Amniotic epithelial cell (primary cell): ENCODE results near the gene ZNG1E.
"Not testable (repeated sequence)": the region's sequence is repeated elsewhere in the genome, so short reads cannot be mapped to it uniquely, and the experiment has no call there.

Experiments
- DNase-seq: peaks from one replicate; pipeline ENCODE4 v3.0.0-alpha.2; 2010; ENCODE audit warnings: low read depth

The ZNG1E gene

DNA sequence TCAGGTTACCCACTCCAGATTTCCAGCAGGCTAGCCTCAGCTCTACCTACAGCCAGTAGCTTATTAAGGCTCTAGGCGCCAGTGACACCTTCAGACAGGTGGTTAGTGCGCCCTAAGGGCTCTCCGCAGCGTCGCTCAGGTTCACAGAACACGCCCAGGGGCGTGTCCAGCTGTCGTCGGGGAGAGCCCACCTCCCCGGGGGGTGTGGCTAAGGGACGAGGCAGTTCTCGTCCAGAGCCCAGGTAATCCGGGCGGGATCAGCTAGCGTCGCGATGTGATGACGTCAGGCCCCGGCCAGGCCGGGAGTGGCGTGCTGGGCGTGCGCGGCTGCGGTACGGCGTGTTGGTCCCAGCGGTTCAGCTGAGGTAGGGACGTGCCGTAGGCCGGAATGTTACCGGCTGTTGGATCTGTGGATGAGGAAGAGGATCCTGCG is at the start of gene ZNG1E:
Gene ZNG1E (plus strand): TSS at position 340 of the 433 bp plus-strand sequence. CDS start 49 bp downstream, at position 389.
- peak; percentile 9 for DNase-seq

GRCh38 chr9:65673579-65673978 is 2.1 kb upstream of the ZNG1E start:
- DNase-seq: not testable (repeated sequence)

DNA sequence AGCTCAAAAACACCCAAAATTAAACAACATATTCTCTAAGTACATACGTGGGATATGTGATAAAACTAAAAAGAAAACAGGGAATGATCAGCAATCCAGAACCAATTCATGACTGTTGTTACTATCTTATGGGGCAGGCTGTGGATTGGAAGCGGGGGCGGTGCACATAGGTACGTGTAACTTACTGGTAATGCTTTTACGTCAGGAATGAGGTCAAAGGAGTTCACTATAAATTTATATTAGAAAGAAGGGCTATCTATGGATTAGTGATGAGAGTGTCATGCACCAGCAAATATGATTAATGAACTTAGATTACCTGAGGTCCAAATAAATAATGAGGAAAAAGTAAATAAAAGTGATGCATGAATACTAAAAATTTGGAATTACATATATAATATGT is 710 bp upstream of the ZNG1E start:
- not testable (repeated sequence) for DNase-seq

DNA sequence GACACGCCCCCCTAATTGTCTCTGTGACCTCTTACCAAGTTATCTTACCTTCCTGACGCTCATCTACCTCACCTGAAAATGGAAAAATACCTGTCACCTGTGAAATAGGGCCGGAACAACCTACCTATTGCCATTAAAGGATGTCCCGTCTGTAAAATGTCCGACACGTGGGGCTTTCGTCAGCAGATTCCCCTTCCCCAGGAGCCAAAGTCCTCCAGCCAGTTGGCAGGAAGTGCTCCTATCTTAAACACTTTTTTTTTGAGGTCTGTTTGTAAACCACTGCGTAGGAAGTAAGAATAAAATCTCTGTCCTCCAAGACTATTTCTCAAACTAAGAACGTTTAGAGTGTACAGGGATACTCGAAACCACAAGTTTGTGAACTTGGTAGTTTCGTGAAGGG is 661 bp downstream of the ZNG1E start:
- not testable (repeated sequence) for DNase-seq

DNA sequence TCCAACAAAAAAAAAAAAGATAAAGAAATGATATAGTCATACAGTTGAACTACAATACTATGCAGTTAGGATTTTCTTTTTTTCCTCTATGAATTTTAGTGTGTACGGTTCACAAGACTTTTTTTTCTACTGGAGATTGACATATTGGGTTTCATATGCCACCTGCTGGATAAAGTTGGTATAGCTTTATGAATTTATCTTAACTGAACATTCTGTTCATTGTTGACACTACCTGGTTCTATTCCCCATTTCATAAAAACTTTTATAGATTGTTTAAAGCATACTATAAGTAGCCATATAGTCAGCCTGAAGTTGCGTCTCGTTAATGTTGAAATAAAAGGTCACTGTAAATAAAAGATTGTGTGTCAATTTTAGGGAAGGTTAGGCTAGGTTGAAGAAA is 2.8 kb downstream of the ZNG1E start:
- DNase-seq: not testable (repeated sequence)

DNA sequence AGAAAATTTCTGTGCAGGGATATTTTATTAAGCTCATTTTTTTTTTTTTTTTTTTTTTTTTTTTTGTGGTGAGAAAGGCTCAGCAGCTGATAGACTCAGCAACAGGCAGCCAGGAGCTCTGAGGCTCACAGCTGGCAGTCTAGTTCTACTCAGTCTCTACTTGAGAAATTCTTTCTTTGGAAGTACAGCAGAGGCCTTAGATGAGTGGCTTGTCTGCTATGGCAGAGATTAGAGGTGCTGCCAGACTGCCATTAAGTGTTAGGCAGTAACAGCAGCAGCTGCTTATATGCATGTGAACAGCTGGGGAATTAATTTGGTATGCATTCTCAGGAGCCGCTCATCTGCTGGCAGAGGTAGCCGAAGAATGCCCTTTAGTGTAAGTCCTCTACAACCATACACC is 27.8 kb downstream of the ZNG1E start:
- DNase-seq: peak; percentile 16

- not testable (repeated sequence) for DNase-seq
These were observed 38.7 kb downstream of the ZNG1E start for GRCh38 chr9:65714445-65714844.

DNA sequence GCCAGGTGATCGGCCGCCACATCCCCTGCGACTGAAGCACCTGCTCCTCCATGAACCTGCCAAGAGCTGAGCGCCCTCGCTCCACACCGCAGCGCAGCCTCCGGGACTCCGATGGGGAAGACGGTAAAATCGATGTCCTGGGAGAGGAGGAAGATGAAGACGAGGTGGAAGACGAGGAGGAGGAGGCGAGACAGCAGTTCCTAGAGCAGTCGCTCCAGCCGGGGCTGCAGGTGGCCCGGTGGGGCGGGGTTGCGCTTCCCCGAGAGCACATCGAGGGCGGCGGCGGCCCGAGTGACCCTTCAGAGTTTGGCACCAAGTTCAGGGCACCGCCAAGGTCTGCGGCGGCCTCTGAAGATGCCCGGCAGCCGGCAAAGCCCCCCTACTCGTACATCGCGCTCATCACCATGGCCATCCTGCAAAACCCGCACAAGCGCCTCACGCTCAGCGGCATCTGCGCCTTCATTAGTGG is 61.4 kb downstream of the ZNG1E start, which contains the start of gene FOXD4L4:
Gene FOXD4L4 (plus strand): TSS at position 51 of the 469 bp plus-strand sequence. CDS start 0 bp downstream, at position 51.
- DNase-seq: not testable (repeated sequence)

DNA sequence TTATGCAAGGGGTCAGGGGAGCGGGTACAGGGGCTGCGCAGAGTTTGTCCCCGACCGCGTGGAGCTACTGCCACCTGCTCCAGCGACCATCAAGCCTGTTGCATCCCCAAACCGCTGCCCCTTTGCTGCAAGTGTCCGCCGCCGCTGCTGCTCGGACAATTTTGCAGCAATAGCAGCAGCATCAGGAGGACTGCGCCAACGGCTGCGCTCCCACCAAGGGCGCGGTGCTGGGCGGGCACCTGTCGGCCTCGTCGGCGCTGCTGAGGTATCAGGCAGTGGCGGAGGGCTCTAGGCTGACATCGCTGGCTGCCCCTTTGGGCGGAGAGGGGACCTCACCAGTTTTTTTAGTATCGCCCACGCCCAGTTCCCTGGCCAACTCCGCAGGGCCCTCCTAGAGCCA is 62.4 kb downstream of the ZNG1E start:
- not testable (repeated sequence) for DNase-seq
